DND-41 (cell line): ENCODE data around the gene HOXD9.

Experiments used
- EZH2 ChIP-seq: IDR thresholded peaks from 3 replicates; pipeline ENCODE4 v1.6.1; 2012; ENCODE audit warnings: borderline replicate concordance, low read depth, mild to moderate bottlenecking, moderate library complexity, low read length, inconsistent platforms; ENCODE audit not compliant: severe bottlenecking
- TF ChIP-seq, protein P1 (sequence below): IDR thresholded peaks from 2 replicates; pipeline ENCODE4 v1.5.1; 2012; ENCODE audit warnings: borderline replicate concordance, low read length, moderate library complexity, mild to moderate bottlenecking; ENCODE audit not compliant: poor library complexity, severe bottlenecking; ENCODE audit errors: extremely low read depth

DNA sequence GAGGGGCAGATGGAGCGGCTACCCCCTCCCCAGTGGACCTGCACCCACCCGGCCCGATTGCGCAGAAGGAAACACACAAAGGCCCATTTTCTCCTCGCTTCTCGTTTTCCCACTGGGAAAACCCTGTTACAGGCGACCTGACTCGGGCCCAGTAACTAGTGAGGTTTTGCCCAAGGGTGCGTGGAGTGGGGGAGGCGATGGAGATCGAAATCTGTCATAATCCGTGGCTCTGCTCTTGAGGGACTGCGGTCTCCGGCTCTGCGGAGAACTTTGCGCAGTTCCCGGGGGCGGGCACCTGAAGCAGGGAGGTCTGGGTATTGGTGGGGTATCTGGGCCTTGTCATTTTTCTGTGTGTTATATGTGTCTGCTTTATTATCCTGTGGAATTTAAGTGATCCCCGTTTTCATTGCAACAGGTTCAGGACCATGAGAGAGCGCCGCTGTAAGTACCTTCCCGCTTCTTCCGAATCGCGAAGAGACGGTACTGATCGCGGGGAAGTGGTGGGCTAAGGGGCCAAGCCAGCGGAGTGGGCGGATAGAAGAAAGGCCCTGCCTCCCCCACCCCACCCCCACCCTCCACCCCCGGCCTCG lies 24.8 kb downstream of the HOXD9 start:
- TF ChIP-seq, protein P1, sequence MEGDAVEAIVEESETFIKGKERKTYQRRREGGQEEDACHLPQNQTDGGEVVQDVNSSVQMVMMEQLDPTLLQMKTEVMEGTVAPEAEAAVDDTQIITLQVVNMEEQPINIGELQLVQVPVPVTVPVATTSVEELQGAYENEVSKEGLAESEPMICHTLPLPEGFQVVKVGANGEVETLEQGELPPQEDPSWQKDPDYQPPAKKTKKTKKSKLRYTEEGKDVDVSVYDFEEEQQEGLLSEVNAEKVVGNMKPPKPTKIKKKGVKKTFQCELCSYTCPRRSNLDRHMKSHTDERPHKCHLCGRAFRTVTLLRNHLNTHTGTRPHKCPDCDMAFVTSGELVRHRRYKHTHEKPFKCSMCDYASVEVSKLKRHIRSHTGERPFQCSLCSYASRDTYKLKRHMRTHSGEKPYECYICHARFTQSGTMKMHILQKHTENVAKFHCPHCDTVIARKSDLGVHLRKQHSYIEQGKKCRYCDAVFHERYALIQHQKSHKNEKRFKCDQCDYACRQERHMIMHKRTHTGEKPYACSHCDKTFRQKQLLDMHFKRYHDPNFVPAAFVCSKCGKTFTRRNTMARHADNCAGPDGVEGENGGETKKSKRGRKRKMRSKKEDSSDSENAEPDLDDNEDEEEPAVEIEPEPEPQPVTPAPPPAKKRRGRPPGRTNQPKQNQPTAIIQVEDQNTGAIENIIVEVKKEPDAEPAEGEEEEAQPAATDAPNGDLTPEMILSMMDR: no peak
- no peak for TF ChIP-seq EZH2
